NT2/D1 (cell line): ENCODE measurements around the gene ZNF71.

Experiments
- SUZ12 ChIP-seq: IDR thresholded peaks from 2 replicates; pipeline ENCODE4 v1.6.1; 2011; ENCODE audit not compliant: insufficient read length, insufficient read depth; ENCODE audit errors: extremely low read depth
- ZNF274 ChIP-seq: IDR thresholded peaks from 2 replicates; pipeline ENCODE4 v1.6.1; 2011; ENCODE audit warnings: mild to moderate bottlenecking, low read depth, low read length

GRCh38 chr19:56597696-56598095 lies 2.6 kb downstream of the ZNF71 start:
- no peak for TF ChIP-seq ZNF274
- TF ChIP-seq SUZ12: no peak
